ENCODE results near the gene H3-3A. TPM values are rescaled to one million over a fixed set of nuclear protein-coding genes. Genes with fewer than 3 reads are reported as not detected.

Gene H3-3A
- polyA plus RNA-seq: 2,069 and 2,124 TPM in 2 replicates
- 654 and 729 TPM in 2 replicates for polyA minus RNA-seq

DNA sequence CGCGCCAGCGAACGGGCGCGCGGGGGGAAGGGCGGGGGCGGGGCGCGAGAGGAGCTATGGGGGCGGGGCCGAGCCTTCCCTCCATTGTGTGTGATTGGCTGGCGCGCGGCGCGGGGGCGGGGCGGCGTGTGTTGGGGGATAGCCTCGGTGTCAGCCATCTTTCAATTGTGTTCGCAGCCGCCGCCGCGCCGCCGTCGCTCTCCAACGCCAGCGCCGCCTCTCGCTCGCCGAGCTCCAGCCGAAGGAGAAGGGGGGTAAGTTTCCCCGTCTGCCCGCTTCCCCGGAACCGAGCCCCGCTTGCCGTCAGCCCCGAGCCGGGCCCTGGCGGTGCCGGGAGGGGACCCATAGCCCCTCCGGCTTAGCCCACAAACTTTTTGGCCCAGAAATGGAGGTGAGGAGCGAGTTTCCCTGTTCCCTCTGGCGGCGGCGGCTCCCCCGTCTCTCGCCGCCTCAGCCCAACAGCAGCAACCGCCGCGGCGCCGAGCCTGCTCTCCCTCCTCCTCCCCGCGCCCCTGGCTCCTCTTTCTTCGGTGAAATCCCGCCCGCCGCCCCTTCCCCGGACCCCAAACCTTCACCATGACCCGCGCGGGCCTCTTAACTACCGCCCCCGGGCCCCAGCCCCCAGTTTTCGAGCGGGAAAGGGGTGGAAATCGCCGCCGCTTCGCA lies at the start of gene H3-3A:
H3-3A (plus strand) TSS at position 159 of the 666 bp plus-strand sequence. CDS start 1,636 bp downstream, outside the sequence.
- Histone ChIP-seq H3K27me3 (ENCODE audit: insufficient read depth, low read depth, low read length) (no peaks in the 10 kb centered on the region), H3K79me2 (replicated peaks; ENCODE audit: insufficient read depth, low read length) (peaks cover 71% of the 10 kb centered on the region), H3K9ac (ENCODE audit: low read length) (peak within 1 kb of the TSS; percentile 99), H3K9me3 (ENCODE audit: low read length) (no peaks in the 10 kb centered on the region), H3K36me3 (ENCODE audit: insufficient read depth, low read length) (no peaks in the 10 kb centered on the region), H2AFZ (ENCODE audit: low read depth, low read length) (peak within 1 kb of the TSS; percentile 85), H3K4me2 (ENCODE audit: low read length) (peak within 1 kb of the TSS; percentile 99), H3K4me3 (ENCODE audit: low read length) (peak within 1 kb of the TSS; percentile 86), H3K27ac (ENCODE audit: low read length) (peak within 1 kb of the TSS; percentile 99), H4K20me1 (ENCODE audit: insufficient read depth) (peaks cover 45% of the 10 kb centered on the region), H3K9me2 (ENCODE audit: insufficient read depth, low read length) (no peaks in the 10 kb centered on the region), H3F3A (ENCODE audit: insufficient read depth, low read length, poor library complexity, severe bottlenecking) (peaks cover 15% of the 10 kb centered on the region)
- TF ChIP-seq EZH2 (IDR thresholded peaks at IDR 0.05; ENCODE audit: borderline replicate concordance, insufficient read depth, low read length, poor library complexity, severe bottlenecking) (no peak), TAF1 (IDR thresholded peaks at IDR 0.05; ENCODE audit: low read depth) (peak; percentile 66), EP300 (conservative IDR thresholded peaks at IDR 0.05; ENCODE audit: poor library complexity, severe bottlenecking) (peak; percentile 33), MXI1 (conservative IDR thresholded peaks at IDR 0.05; ENCODE audit: poor library complexity, severe bottlenecking) (peak; percentile 37), POLR2AphosphoS5 (IDR thresholded peaks at IDR 0.05) (peak; percentile 94), RAD21 (conservative IDR thresholded peaks at IDR 0.05) (peak; percentile 35), SMC3 (conservative IDR thresholded peaks at IDR 0.05; ENCODE audit: poor library complexity) (no peak)
- TF ChIP-seq, protein P1, sequence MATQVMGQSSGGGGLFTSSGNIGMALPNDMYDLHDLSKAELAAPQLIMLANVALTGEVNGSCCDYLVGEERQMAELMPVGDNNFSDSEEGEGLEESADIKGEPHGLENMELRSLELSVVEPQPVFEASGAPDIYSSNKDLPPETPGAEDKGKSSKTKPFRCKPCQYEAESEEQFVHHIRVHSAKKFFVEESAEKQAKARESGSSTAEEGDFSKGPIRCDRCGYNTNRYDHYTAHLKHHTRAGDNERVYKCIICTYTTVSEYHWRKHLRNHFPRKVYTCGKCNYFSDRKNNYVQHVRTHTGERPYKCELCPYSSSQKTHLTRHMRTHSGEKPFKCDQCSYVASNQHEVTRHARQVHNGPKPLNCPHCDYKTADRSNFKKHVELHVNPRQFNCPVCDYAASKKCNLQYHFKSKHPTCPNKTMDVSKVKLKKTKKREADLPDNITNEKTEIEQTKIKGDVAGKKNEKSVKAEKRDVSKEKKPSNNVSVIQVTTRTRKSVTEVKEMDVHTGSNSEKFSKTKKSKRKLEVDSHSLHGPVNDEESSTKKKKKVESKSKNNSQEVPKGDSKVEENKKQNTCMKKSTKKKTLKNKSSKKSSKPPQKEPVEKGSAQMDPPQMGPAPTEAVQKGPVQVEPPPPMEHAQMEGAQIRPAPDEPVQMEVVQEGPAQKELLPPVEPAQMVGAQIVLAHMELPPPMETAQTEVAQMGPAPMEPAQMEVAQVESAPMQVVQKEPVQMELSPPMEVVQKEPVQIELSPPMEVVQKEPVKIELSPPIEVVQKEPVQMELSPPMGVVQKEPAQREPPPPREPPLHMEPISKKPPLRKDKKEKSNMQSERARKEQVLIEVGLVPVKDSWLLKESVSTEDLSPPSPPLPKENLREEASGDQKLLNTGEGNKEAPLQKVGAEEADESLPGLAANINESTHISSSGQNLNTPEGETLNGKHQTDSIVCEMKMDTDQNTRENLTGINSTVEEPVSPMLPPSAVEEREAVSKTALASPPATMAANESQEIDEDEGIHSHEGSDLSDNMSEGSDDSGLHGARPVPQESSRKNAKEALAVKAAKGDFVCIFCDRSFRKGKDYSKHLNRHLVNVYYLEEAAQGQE (IDR thresholded peaks at IDR 0.05; ENCODE audit: borderline replicate concordance): peak; percentile 80
- TF ChIP-seq, protein P2, sequence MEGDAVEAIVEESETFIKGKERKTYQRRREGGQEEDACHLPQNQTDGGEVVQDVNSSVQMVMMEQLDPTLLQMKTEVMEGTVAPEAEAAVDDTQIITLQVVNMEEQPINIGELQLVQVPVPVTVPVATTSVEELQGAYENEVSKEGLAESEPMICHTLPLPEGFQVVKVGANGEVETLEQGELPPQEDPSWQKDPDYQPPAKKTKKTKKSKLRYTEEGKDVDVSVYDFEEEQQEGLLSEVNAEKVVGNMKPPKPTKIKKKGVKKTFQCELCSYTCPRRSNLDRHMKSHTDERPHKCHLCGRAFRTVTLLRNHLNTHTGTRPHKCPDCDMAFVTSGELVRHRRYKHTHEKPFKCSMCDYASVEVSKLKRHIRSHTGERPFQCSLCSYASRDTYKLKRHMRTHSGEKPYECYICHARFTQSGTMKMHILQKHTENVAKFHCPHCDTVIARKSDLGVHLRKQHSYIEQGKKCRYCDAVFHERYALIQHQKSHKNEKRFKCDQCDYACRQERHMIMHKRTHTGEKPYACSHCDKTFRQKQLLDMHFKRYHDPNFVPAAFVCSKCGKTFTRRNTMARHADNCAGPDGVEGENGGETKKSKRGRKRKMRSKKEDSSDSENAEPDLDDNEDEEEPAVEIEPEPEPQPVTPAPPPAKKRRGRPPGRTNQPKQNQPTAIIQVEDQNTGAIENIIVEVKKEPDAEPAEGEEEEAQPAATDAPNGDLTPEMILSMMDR (IDR thresholded peaks at IDR 0.05; ENCODE audit: poor library complexity, severe bottlenecking): no peak

DNA sequence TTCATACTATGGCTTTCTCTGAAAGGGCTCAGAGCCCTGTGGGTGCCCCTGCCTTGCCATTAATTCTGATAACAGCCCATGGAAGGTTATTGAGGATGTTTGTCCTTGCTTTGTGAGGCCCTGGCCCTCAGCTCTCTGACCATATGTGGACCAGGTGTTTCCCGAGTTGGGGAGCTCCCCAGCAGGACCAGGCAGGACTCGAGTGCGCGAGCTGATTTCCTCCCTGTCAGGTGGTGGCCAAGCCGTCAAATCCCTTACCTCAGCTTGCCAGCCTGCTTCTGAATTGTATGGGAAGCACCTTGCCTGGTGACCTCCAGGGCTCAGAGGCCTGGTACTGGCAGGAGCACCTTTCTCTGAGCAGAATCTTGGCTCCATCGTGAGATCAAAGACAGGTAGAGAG lies 45.4 kb upstream of the H3-3A start:
- H3K79me2 ChIP-seq (replicated peaks; ENCODE audit: insufficient read depth, low read length): no peaks in the 10 kb centered on the region
- H3K36me3 ChIP-seq (ENCODE audit: insufficient read depth, low read length): no peaks in the 10 kb centered on the region
- H3K4me2 ChIP-seq (ENCODE audit: low read length): no peak overlapping the region
- no peak overlapping the region for H3K9ac ChIP-seq (ENCODE audit: low read length)
- H4K20me1 ChIP-seq (ENCODE audit: insufficient read depth): no peaks in the 10 kb centered on the region
- TF ChIP-seq EZH2 (IDR thresholded peaks at IDR 0.05; ENCODE audit: borderline replicate concordance, insufficient read depth, low read length, poor library complexity, severe bottlenecking) (no peak), POLR2AphosphoS5 (IDR thresholded peaks at IDR 0.05) (no peak)
- H3K27ac ChIP-seq (ENCODE audit: low read length): no peak overlapping the region
- no peaks in the 10 kb centered on the region for H3K9me3 ChIP-seq (ENCODE audit: low read length)
- H2AFZ ChIP-seq (ENCODE audit: low read depth, low read length): no peak overlapping the region
- no peaks in the 10 kb centered on the region for H3K9me2 ChIP-seq (ENCODE audit: insufficient read depth, low read length)
- no peak overlapping the region for H3K4me3 ChIP-seq (ENCODE audit: low read length)
- no peaks in the 10 kb centered on the region for H3F3A ChIP-seq (ENCODE audit: insufficient read depth, low read length, poor library complexity, severe bottlenecking)
- no peaks in the 10 kb centered on the region for H3K27me3 ChIP-seq (ENCODE audit: insufficient read depth, low read depth, low read length)

Measured in neural cell (in vitro differentiated cells).